Lower leg skin (tissue), 4 donors: Measurements from ENCODE around the gene ZFYVE21. TPM values are rescaled to one million over a fixed set of nuclear protein-coding genes. Genes with fewer than 3 reads are reported as not detected.

ENCODE experiments used
- DNase-seq, 2 donors: peaks; one replicate each; pipeline ENCODE4 v3.0.0-alpha.2; 2019; ENCODE audit warnings: low spot score in 2 of 2
- H3K4me3 ChIP-seq: fragments of 200-600 bp; sonication (generic); 2 replicates; pipeline ENCODE4 v1.5.1; 2017; ENCODE audit warnings: mild to moderate bottlenecking, low read depth; ENCODE audit not compliant: poor library complexity, severe bottlenecking
- CTCF ChIP-seq, 3 donors: fragments of 450-650 bp; IDR thresholded peaks; one replicate each; pipeline ENCODE4 v1.5.1; 2016; ENCODE audit warnings: antibody characterized with exemption in 3 of 3, mild to moderate bottlenecking in 3 of 3, moderate library complexity in 2 of 3
- POLR2A ChIP-seq, 2 donors: fragments of 450-650 bp; IDR thresholded peaks; one replicate each; pipeline ENCODE4 v1.6.1; 2016 to 2017; ENCODE audit warnings: antibody characterized with exemption in 2 of 2, mild to moderate bottlenecking in 1 of 2, moderate library complexity in 1 of 2
- WGBS, 2 donors: methylation state at CpG; one replicate each; pipeline ENCODE4 v1.1.5; 2018; 5-methylcytosine and 5-hydroxymethylcytosine counted together
- intact Hi-C: fragments of 100-400 bp; cut with DNase I; formaldehyde crosslinking; loops from one replicate; pipeline ENCODE4 v1.15.0; 2023; ENCODE audit warnings: low total_unique reads
- total RNA-seq, 4 donors: library from RNA; depleted of rRNA; stranded (reverse); fragments of >200 nt; gene quantifications; one replicate each; pipeline ENCODE4 v1.1.0, GENCODE V29; 2016

ZFYVE21 gene
- total RNA-seq, 4 donors from 2014 or later: 133 to 269 (median 154) TPM

GRCh38 chr14:103782376-103782775 is 66.8 kb downstream of the ZFYVE21 start:
- H3K4me3 ChIP-seq: no peak overlapping the region
- intact Hi-C loops: no loop called here
- WGBS, 2 donors: 35 to 45% methylated on average over 2 of the region's 2 CpGs
- DNase-seq: no peak
- no peak for TF ChIP-seq CTCF (IDR thresholded peaks at IDR 0.05)
- no peak for TF ChIP-seq POLR2A (IDR thresholded peaks at IDR 0.05)

Other genes starting within 250 kb of the ZFYVE21 start
- 100 to 1,000 TPM; 168 to 236 (median 214) TPM for gene CKB, start 193.0 kb upstream of the ZFYVE21 start, total RNA-seq
- gene TRMT61A, start 186.6 kb upstream of the ZFYVE21 start, total RNA-seq: 10 to 100 TPM in 3 of 4 donors, 1 to 10 TPM in 1; 9.2 to 22.5 (median 16.0) TPM
- gene BAG5, start 153.2 kb upstream of the ZFYVE21 start, total RNA-seq: 10 to 100 TPM; 40.3 to 44.3 (median 43.1) TPM
- gene COA8, start 152.8 kb upstream of the ZFYVE21 start, total RNA-seq: 10 to 100 TPM; 21.0 to 32.9 (median 30.0) TPM
- gene KLC1, start 86.6 kb upstream of the ZFYVE21 start, total RNA-seq: 100 to 1,000 TPM; 214 to 500 (median 268) TPM
- 10 to 100 TPM in 3 of 4 donors, 1 to 10 TPM in 1; 9.5 to 14.7 (median 12.3) TPM for gene XRCC3, start 359 bp upstream of the ZFYVE21 start, total RNA-seq
- gene PPP1R13B, start 131.8 kb downstream of the ZFYVE21 start, total RNA-seq: 10 to 100 TPM; 28.9 to 55.8 (median 41.5) TPM
- under 1 TPM; 0.15 to 0.49 (median 0.16) TPM for gene TDRD9, start 212.6 kb downstream of the ZFYVE21 start, total RNA-seq
- not detected for gene RD3L, start 226.7 kb downstream of the ZFYVE21 start, total RNA-seq